H1 (cell line): ENCODE results near the gene TNS3. TPM values are rescaled to one million over a fixed set of nuclear protein-coding genes. Genes with fewer than 3 reads are reported as not detected.

Experiments used
- CTCF ChIA-PET: fragments of 300-600 bp; sonication (Branson Sonifier 250); formaldehyde crosslinking; loops from one replicate; lab custom pipeline; 2021; ENCODE audit not compliant: partially characterized antibody; lab: Charles Lee
- POLR2A ChIA-PET: fragments of 300-600 bp; sonication (Branson Sonifier 250); formaldehyde crosslinking; loops from one replicate; lab custom pipeline; 2021; ENCODE audit warnings: inconsistent platforms; ENCODE audit not compliant: partially characterized antibody; lab: Charles Lee
- DNase-seq, 2 experiments: peaks; one replicate each; pipeline versions ENCODE4 v3.0.0 to v3.0.0-alpha.2; 2010 to 2022; ENCODE audit warnings: low spot score in 2 of 2, low read depth in 1 of 2, mixed read lengths in 1 of 2
- FAIRE-seq: peaks from 2 replicates; lab custom pipeline; 2011; peaks lifted over from hg19 to GRCh38; lab: Jason Lieb, UNC
- H2AFZ ChIP-seq: 2 replicates; pipeline ENCODE4 v1.8.1; 2012; ENCODE audit warnings: low read length, inconsistent platforms
- H2AK5ac ChIP-seq: 2 replicates; pipeline ENCODE4 v1.6.1; 2013; ENCODE audit warnings: low read depth, low read length
- H2BK120ac ChIP-seq: replicated peaks from 2 replicates; pipeline ENCODE3; 2013; ENCODE audit warnings: low read depth, low read length, inconsistent platforms
- H2BK12ac ChIP-seq: 2 replicates; pipeline ENCODE4 v1.6.1; 2013; ENCODE audit warnings: low read depth, low read length
- H2BK15ac ChIP-seq: 2 replicates; pipeline ENCODE4 v1.6.1; 2013; ENCODE audit warnings: low read length
- H2BK20ac ChIP-seq: 2 replicates; pipeline ENCODE4 v1.6.1; 2013; ENCODE audit warnings: low read length
- H2BK5ac ChIP-seq: 2 replicates; pipeline ENCODE4 v1.6.1; 2013; ENCODE audit warnings: low read depth, low read length
- H3K14ac ChIP-seq: 2 replicates; pipeline ENCODE4 v1.6.1; 2013; ENCODE audit warnings: inconsistent platforms; ENCODE audit not compliant: insufficient read length
- H3K18ac ChIP-seq: 2 replicates; pipeline ENCODE4 v1.6.1; 2013; ENCODE audit warnings: low read length; ENCODE audit errors: extremely low read depth
- H3K23ac ChIP-seq: 2 replicates; pipeline ENCODE4 v1.6.1; 2013; ENCODE audit warnings: inconsistent platforms; ENCODE audit not compliant: insufficient read length
- H3K23me2 ChIP-seq: 2 replicates; pipeline ENCODE4 v1.6.1; 2013; ENCODE audit warnings: low read depth, low read length
- H3K27ac ChIP-seq: 2 replicates; pipeline ENCODE4 v1.6.1; 2011; ENCODE audit warnings: low read depth, low read length, inconsistent platforms
- H3K27me3 ChIP-seq, 4 experiments: replicated peaks in 1 of 4; 1 replicate in 1 of 4; 2 replicates in 3 of 4; pipeline versions ENCODE4 v1.6.1 to v1.8.1; 2011 to 2013; ENCODE audit warnings: low read length in 3 of 4, mild to moderate bottlenecking in 3 of 4, inconsistent platforms in 2 of 4, mixed read lengths in 2 of 4, moderate library complexity in 1 of 4; ENCODE audit not compliant: control insufficient read depth in 3 of 4, insufficient read depth in 3 of 4; ENCODE audit errors: extremely low read depth in 1 of 4
- H3K36me3 ChIP-seq, 4 experiments: 2 replicates each; pipeline versions ENCODE4 v1.6.1 to v1.8.1; 2011 to 2013; ENCODE audit warnings: mild to moderate bottlenecking in 4 of 4, low read length in 3 of 4, moderate library complexity in 2 of 4, control low read depth in 1 of 4, inconsistent platforms in 1 of 4; ENCODE audit not compliant: insufficient read depth in 4 of 4, control insufficient read depth in 2 of 4
- H3K4ac ChIP-seq: replicated peaks from 2 replicates; pipeline ENCODE3; 2013; ENCODE audit warnings: low read length, low read depth, mixed read lengths, inconsistent platforms; ENCODE audit not compliant: insufficient read length
- H3K4me1 ChIP-seq, 4 experiments: replicated peaks in 1 of 4; 1 replicate in 1 of 4; 2 replicates in 3 of 4; pipeline versions ENCODE4 v1.6.1 to v1.8.1; 2011 to 2013; ENCODE audit warnings: low read length in 3 of 4, inconsistent platforms in 2 of 4, mixed read lengths in 1 of 4; ENCODE audit not compliant: insufficient read depth in 4 of 4, control insufficient read depth in 3 of 4
- H3K4me2 ChIP-seq, 2 experiments: 2 replicates each; pipeline versions ENCODE4 v1.6.1 to v1.8.1; 2011 to 2013; ENCODE audit warnings: low read depth in 2 of 2, low read length in 2 of 2, control low read depth in 1 of 2, inconsistent platforms in 1 of 2, mild to moderate bottlenecking in 1 of 2; ENCODE audit not compliant: insufficient read depth in 1 of 2
- H3K4me3 ChIP-seq, 4 experiments: fragments of 200-600, 300-600 bp in 1 of 4; sonication (generic), shearing (Covaris generic), sonication (Bioruptor Twin) in 1 of 4; 2 replicates each; pipeline versions ENCODE4 v1.5.1 to v1.8.1; 2011 to 2016; ENCODE audit warnings: low read length in 4 of 4, low read depth in 3 of 4, control low read depth in 2 of 4, inconsistent platforms in 2 of 4, mild to moderate bottlenecking in 2 of 4, mixed read lengths in 1 of 4, moderate library complexity in 1 of 4; ENCODE audit not compliant: insufficient read depth in 2 of 4; ENCODE audit errors: extremely low read depth in 1 of 4
- H3K56ac ChIP-seq: replicated peaks from 2 replicates; pipeline ENCODE3; 2013; ENCODE audit warnings: low read depth, mild to moderate bottlenecking, mixed read lengths, low read length, inconsistent platforms; ENCODE audit not compliant: insufficient read length
- H3K79me1 ChIP-seq: 2 replicates; pipeline ENCODE4 v1.6.1; 2013; ENCODE audit warnings: low read depth, low read length, control low read depth
- H3K79me2 ChIP-seq, 2 experiments: 2 replicates each; pipeline versions ENCODE4 v1.6.1 to v1.8.1; 2012 to 2013; ENCODE audit warnings: low read length in 2 of 2, mild to moderate bottlenecking in 2 of 2, inconsistent platforms in 1 of 2; ENCODE audit not compliant: insufficient read depth in 2 of 2, control insufficient read depth in 1 of 2
- H3K9ac ChIP-seq, 4 experiments: replicated peaks in 1 of 4; 1 replicate in 1 of 4; 2 replicates in 3 of 4; pipeline versions ENCODE4 v1.6.1 to v1.8.1; 2011 to 2013; ENCODE audit warnings: low read depth in 3 of 4, low read length in 3 of 4, control low read depth in 2 of 4, mild to moderate bottlenecking in 2 of 4, moderate library complexity in 2 of 4, inconsistent platforms in 1 of 4; ENCODE audit errors: extremely low read depth in 1 of 4
- H3K9me3 ChIP-seq, 2 experiments: 2 replicates each; pipeline versions ENCODE4 v1.6.1 to v1.8.1; 2012 to 2013; ENCODE audit warnings: mild to moderate bottlenecking in 2 of 2, moderate library complexity in 2 of 2, control low read depth in 1 of 2, inconsistent platforms in 1 of 2, low read depth in 1 of 2, low read length in 1 of 2, mixed read lengths in 1 of 2; ENCODE audit not compliant: insufficient read depth in 2 of 2
- H4K20me1 ChIP-seq, 2 experiments: replicated peaks in 1 of 2; 2 replicates each; pipeline versions ENCODE3 to v1.8.1; 2011 to 2013; ENCODE audit warnings: inconsistent platforms in 2 of 2, low read length in 2 of 2, mild to moderate bottlenecking in 1 of 2; ENCODE audit not compliant: insufficient read depth in 2 of 2, control insufficient read depth in 1 of 2
- H4K5ac ChIP-seq: 2 replicates; pipeline ENCODE4 v1.6.1; 2013; ENCODE audit warnings: low read length, low read depth, mixed read lengths, inconsistent platforms; ENCODE audit not compliant: insufficient read length
- H4K8ac ChIP-seq: 2 replicates; pipeline ENCODE4 v1.8.0; 2013; ENCODE audit warnings: mild to moderate bottlenecking, moderate library complexity, low read length, inconsistent platforms; ENCODE audit not compliant: insufficient read depth; ENCODE audit errors: extremely low read depth
- H4K91ac ChIP-seq: replicated peaks from 2 replicates; pipeline ENCODE3; 2013; ENCODE audit warnings: low read length, mixed read lengths, inconsistent platforms; ENCODE audit not compliant: insufficient read length
- BACH1 ChIP-seq: IDR thresholded peaks from 2 replicates; pipeline ENCODE4 v1.6.1; 2012; ENCODE audit warnings: low read length, improper control_type of control experiment
- BCL11A ChIP-seq, 2 experiments: IDR thresholded peaks; one replicate each; pipeline ENCODE4 v1.6.1; 2011; ENCODE audit warnings: low read depth in 2 of 2, low read length in 2 of 2, mild to moderate bottlenecking in 2 of 2
- CTCF ChIP-seq, 3 experiments: IDR thresholded peaks; 1 replicate in 2 of 3; 2 replicates in 1 of 3; pipeline versions ENCODE4 v1.5.1 to v1.6.1; 2011; ENCODE audit warnings: low read length in 3 of 3, mild to moderate bottlenecking in 3 of 3, inconsistent platforms in 2 of 3, low read depth in 1 of 3, moderate library complexity in 1 of 3; ENCODE audit not compliant: insufficient read depth in 1 of 3; ENCODE audit errors: control extremely low read depth in 1 of 3
- KDM5A ChIP-seq: fragments of 200-600 bp; IDR thresholded peaks from 2 replicates; pipeline ENCODE4 v1.7.1; 2012; ENCODE audit warnings: mild to moderate bottlenecking, low read length, inconsistent platforms, mixed read lengths
- RAD21 ChIP-seq, 2 experiments: IDR thresholded peaks in 1 of 2; conservative IDR thresholded peaks in 1 of 2; 2 replicates each; pipeline ENCODE4 v1.6.1; 2011; ENCODE audit warnings: low read depth in 2 of 2, low read length in 2 of 2, improper control_type of control experiment in 1 of 2, inconsistent platforms in 1 of 2, mild to moderate bottlenecking in 1 of 2, moderate library complexity in 1 of 2
- RBBP5 ChIP-seq: IDR thresholded peaks from 2 replicates; pipeline ENCODE4 v1.7.1; 2012; ENCODE audit warnings: low read depth, mild to moderate bottlenecking, inconsistent platforms, low read length, moderate library complexity, borderline replicate concordance
- SIN3A ChIP-seq, 2 experiments: IDR thresholded peaks in 1 of 2; conservative IDR thresholded peaks in 1 of 2; 2 replicates each; pipeline ENCODE4 v1.6.1; 2011 to 2012; ENCODE audit warnings: low read length in 2 of 2, improper control_type of control experiment in 1 of 2, low read depth in 1 of 2, mild to moderate bottlenecking in 1 of 2
- SP1 ChIP-seq: IDR thresholded peaks from 2 replicates; pipeline ENCODE4 v1.6.1; 2011; ENCODE audit warnings: low read depth, low read length
- TAF7 ChIP-seq: optimal IDR thresholded peaks from 2 replicates; pipeline ENCODE3; 2011; ENCODE audit warnings: low read depth, mild to moderate bottlenecking, inconsistent platforms, low read length, moderate library complexity, borderline replicate concordance
- TEAD4 ChIP-seq: IDR thresholded peaks from 2 replicates; pipeline ENCODE4 v1.6.1; 2012; ENCODE audit warnings: low read depth, low read length, inconsistent platforms, mixed read lengths
- WGBS, 2 experiments: shearing (Covaris generic) in 1 of 2; methylation state at CpG; one replicate each; pipeline versions ENCODE4 v1.1.6 to v1.1.7; 2013 to 2015; ENCODE audit warnings: low lambda C conversion rate in 2 of 2, mixed read lengths in 2 of 2, inconsistent platforms in 1 of 2, low coverage in 1 of 2, missing lambda C conversion rate in 1 of 2; ENCODE audit not compliant: insufficient replicate concordance in 2 of 2, insufficient coverage in 1 of 2, insufficient read length in 1 of 2; ENCODE audit errors: extremely low coverage in 1 of 2, missing lambda C conversion rate in 1 of 2; 5-methylcytosine and 5-hydroxymethylcytosine counted together
- polyA plus RNA-seq, 7 experiments: library from polyadenylated mRNA; depleted of rRNA in 3 of 7; stranded (reverse) in 5 of 7; unstranded in 2 of 7; fragments of >200 nt in 5 of 7; fragments of 200-250 nt in 2 of 7; gene quantifications; 1 replicate in 5 of 7; 2 replicates in 1 of 7; 4 replicates in 1 of 7; pipeline versions ENCODE4 v1.2.1 to v1.2.3, GENCODE V29; 2011 to 2013; ENCODE audit warnings: missing spikeins in 2 of 7, mixed read lengths in 2 of 7
- total RNA-seq: library from RNA; stranded (reverse); fragmentation: NEBNext Ultra II Directional; extraction: Animal tissue kit (Norgen Biotek cat#: 25700); gene quantifications from 2 replicates; pipeline ENCODE4 v1.2.1, GENCODE V29; 2021

TNS3 gene
- total and polyA plus RNA-seq, 2 of the 8 experiments (the other 6 are each of a cell fraction or from before 2014, with no cell fraction given), result 11.9 to 24.2 TPM

DNA sequence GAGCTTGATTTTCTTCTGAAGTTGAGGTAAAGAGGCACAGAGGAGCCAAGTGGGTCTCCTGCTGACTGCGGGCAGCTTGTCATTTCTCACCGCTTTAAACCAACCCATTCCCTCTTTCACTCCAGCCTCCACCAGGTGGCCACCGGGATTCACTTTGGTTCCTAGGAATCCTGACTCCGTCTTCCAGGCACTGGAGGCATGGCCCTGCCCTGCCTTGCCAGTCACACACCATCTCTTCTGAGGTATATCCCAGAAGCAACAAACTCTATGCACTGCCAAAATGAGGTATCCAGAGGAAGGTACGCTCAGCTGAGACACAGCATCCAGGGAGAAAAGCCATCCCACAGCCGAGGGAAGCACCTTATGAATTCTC lies 280.8 kb downstream of the TNS3 start:
- WGBS, 2 experiments, result 66% methylated on average over 6 of the region's 6 CpGs; no CpG with 5 or more reads in 1 of the 2 experiments
- CTCF ChIA-PET, result interaction anchor here (0.6 to 4.1 kb wide), 34 partner anchors 8 to 1903 kb away, joined by 3 to 26 read pairs (median 4); no protein-coding TSS in a partner anchor
- TF ChIP-seq TEAD4, result no peak
- no peak for TF ChIP-seq TAF7
- no peak for TF ChIP-seq SP1
- TF ChIP-seq SIN3A (conservative IDR thresholded peaks at IDR 0.05 in 1 of 2, IDR thresholded peaks at IDR 0.05 in 1 of 2; ENCODE audit: low read depth in 1 of 2, low read length in 2 of 2), result no peak
- peak; percentile 61 to 75 (median 68) for TF ChIP-seq CTCF (IDR thresholded peaks at IDR 0.05; ENCODE audit: control extremely low read depth in 1 of 3, insufficient read depth in 1 of 3, low read depth in 1 of 3, low read length in 3 of 3)
- no peak for TF ChIP-seq RBBP5
- no peak for TF ChIP-seq BCL11A (IDR thresholded peaks at IDR 0.05; ENCODE audit: low read depth in 2 of 2, low read length in 2 of 2)
- TF ChIP-seq BACH1, result no peak
- no peak for TF ChIP-seq KDM5A
- peak; percentile 84 to 86 for TF ChIP-seq RAD21 (IDR thresholded peaks at IDR 0.05 in 1 of 2, conservative IDR thresholded peaks at IDR 0.05 in 1 of 2; ENCODE audit: low read depth in 2 of 2, low read length in 2 of 2)

More for the DNA sequence above, 280.8 kb downstream of the TNS3 start:
- Histone ChIP-seq H3K36me3 (peaks cover 0 to 3% (median under 1%) of the 10 kb centered on the region in 4 experiments; a peak in 4 of 8 replicates), H3K27me3 (no peaks in the 10 kb centered on the region), H3K23ac (no peak overlapping the region), H4K8ac (no peak overlapping the region), H2BK5ac (no peak overlapping the region), H3K79me2 (no peaks in the 10 kb centered on the region), H3K23me2 (no peaks in the 10 kb centered on the region), H4K91ac (no peak overlapping the region), H3K9me3 (no peaks in the 10 kb centered on the region), H2BK15ac (no peak overlapping the region), H2BK120ac (no peak overlapping the region), H2BK12ac (no peak overlapping the region), H4K20me1 (peaks cover 0 to 2% of the 10 kb centered on the region in 2 experiments), H2AFZ (no peak overlapping the region), H3K4ac (no peak overlapping the region), H2BK20ac (no peak overlapping the region), H4K5ac (no peak overlapping the region), H3K56ac (no peak overlapping the region), H3K14ac (no peak overlapping the region), H3K4me1 (peaks cover 0 to 8% (median 2%) of the 10 kb centered on the region in 4 experiments; a peak in 3 of 7 replicates), H2AK5ac (no peak overlapping the region), H3K9ac (no peak overlapping the region), H3K4me2 (no peak overlapping the region), H3K27ac (no peak overlapping the region), H3K79me1 (no peaks in the 10 kb centered on the region; the same call in 1 of the 2 replicates), H3K4me3 (no peak overlapping the region), H3K18ac (no peak overlapping the region)
- FAIRE-seq, result no peak
- POLR2A ChIA-PET, result interaction anchor here (1.3 to 1.4 kb wide), 2 partner anchors 13 to 27 kb away, joined by 3 read pairs; no protein-coding TSS in a partner anchor
- peak in 1 of 2 experiments; percentile 62 for DNase-seq
